Stimulated activated CD8-positive, alpha-beta memory T cell treated with anti-CD3 and anti-CD28 coated beads, Interleukin-12 subunit alpha, Interleukin-12 subunit beta, amount 100 ng/mL, for 24 hours (primary cell): ENCODE results near the gene SRGAP2C.
"Not testable (repeated sequence)": the region's sequence is repeated elsewhere in the genome, so short reads cannot be mapped to it uniquely, and the experiment has no call there.

Experiments
- DNase-seq: peaks from one replicate; pipeline ENCODE4 v3.0.0-alpha.2; 2020; ENCODE audit errors: extremely low read depth

Gene SRGAP2C

DNA sequence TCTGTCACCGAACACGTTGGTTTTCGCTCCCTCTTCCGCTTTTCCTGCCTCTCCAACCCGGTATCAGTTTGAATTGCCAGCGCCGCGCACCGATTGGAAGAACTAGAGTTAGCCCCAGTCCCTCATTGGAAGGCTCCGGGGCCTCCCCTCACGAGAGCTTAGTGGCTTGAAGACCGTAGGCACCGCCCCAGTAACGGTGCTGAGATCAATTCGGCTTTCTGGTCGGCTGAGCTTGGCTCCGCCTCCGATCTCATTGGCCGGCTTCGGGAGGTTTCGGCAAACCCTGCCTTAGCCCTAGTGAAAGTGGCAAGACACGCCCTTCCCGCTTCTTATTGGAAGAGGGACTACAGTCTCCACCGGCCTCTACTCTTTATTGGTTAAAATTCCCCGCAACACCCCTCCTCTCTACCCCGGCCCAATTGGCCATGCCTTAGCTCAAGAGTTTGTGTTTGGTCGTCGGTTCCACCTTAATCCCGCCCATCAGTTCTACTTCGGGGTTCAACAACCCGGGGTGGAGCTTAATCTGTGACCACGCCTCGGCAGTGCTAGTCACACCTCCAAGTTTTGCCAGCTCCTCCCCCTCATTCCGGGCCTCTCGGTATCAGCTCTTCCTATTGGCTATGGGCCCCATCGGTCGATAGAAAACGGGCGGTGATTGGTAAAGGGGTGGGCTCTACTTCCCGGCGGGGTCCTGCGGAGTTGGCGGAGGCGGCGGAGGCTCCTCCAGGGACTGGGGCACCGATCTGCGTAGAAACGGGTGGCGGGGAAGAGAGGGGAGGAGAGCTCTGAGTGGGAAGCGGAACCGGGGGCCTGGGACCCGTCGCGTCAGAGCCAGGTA, at the start of gene SRGAP2C, which contains the start of gene FAM72B:
SRGAP2C (plus strand) TSS at position 686 of the 838 bp plus-strand sequence. CDS start 2,472 bp downstream, outside the sequence.
FAM72B (minus strand) TSS at position 51 of the 838 bp plus-strand sequence. CDS start 851 bp downstream, outside the sequence.
- DNase-seq, result peak; percentile 69

DNA sequence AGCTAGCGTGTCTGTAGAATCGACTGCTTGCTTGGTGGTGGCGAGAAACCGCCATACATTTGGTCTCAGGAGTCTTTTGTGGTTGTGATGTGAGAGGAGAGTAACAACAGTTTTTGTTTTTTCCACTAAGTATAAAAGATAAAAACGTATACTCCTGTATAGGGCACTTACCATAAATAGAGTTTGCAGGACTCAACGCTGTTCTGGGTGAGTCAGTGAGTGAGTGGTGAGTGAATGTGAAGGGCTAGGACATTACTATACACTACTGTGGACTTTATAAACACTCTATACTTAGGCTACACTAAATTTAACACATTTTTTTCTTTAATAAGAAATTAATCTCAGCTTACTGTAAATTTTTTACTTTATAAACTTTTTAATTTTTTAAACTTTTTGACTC, 44.4 kb upstream of the SRGAP2C start:
- not testable (repeated sequence) for DNase-seq

DNA sequence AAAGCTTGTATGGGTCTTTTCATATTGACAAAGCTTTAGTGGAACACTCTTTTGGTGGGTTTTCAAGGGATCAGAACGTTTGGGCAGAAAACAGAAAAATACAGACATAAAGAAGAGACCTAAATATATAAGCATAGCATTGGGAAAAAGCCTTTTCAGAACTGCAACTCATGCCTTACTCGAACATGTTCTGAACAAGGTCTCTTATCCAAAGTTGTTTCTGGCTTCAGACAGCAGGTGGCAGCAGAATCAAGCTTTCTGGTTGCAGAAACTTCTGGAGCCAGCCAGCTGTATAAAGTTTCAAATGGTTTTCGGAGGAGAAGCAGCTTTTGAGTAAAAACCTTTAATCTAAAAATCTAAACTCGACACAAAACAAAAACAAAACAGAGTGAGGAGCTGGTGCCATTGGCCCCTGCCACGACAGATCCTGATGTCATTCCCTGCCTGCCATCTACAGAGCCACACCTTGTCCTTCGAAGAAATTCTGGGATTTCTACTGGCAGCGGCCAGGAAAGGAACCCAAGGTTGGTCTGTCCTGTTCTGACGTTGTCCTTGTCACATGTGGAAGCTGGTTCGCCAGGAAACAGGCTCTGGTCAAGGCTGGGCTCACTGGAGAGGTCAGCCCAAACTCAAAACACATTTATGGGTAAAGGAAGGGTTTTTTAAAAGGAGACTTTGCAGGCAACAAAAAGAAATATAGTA, 36.1 kb upstream of the SRGAP2C start:
- DNase-seq, result not testable (repeated sequence)

DNA sequence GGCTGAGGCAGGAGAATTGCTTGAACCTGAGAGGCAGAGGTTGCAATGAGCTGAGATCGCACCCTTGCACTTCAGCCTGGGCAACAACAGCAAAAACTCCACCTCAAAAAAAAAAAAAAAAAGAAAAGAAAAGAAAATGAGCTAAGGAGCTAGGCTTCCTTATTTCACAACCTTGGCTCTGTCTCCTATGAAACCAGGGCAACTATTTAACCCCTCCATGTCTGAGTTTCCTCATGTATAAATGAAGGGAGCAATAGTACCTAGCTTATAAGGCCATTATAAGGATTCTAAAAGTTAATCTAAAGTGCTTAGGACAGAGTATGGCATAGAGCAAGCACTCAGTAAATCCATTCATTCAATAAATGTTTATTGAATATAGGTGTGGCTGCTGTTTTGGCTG, 33.5 kb upstream of the SRGAP2C start:
- DNase-seq, result not testable (repeated sequence)

DNA sequence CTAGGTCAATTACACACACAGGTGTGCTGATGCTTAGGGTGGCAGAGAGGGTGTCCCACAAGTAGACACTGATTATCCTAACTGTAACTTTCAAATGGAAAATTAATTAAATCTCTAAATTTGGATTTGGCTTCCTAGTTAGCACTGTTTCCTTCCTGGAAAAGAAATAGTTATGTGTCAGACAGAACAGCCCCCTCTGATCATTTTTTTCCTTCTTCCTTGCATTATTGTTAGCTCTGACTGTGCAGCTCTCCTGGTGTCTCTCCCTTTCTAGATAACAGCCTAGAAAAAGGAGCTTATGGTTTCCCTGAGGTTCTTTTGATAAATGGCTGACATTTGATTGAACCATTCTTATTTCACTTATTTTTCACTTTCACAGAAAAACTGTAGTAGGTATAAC, 32.0 kb upstream of the SRGAP2C start:
- DNase-seq, result not testable (repeated sequence)

DNA sequence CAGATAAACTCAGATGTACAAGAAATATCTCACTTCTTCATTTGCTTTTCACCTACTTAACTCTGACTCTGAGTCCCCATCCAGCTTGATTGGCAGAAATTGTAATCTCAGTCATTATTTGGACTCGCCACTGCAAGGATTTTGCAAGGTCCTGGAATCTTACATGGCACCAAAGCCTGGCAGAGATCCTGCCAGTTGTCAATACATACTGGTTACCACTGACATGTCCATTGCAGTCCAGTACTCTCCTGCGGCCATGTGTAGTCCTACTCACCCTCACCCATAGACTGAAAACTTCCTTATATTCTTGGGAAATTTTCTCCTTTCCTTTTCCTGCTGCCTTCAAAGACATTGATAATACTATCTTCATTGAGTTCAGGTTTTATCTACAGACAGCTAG, 30.0 kb upstream of the SRGAP2C start:
- DNase-seq, result not testable (repeated sequence)

DNA sequence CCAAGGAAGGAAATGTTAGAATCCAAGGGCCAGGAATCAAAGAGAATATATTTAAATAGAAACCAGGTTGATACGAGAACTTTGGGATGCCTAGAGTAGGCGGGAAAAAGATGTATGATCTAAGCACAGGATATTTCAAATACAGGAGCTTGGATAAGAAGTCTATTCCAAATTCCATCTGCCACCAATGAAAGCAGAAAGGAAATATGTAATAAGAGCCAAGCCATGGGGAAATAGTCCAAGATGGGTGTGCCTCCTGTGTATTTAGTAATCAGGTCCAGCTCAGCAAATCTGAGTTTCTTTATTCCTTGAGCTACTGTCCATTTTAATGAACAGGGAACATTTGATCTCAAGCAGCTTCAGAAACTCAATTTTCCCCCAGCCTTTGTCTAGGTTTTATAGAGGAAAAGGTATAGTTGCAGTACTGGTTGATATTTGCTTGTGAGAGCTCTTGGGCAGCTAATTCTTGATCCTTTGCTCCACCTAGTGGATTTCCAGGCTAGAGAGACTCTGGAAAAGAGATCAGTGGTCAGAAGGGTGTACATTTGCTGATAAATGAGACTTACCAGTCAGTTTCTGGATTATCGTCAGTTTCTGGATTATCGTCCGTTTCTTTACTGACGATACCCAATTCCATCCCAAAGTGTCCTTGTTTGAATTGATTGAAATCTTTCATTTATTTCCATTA, 29.0 kb upstream of the SRGAP2C start:
- not testable (repeated sequence) for DNase-seq

DNA sequence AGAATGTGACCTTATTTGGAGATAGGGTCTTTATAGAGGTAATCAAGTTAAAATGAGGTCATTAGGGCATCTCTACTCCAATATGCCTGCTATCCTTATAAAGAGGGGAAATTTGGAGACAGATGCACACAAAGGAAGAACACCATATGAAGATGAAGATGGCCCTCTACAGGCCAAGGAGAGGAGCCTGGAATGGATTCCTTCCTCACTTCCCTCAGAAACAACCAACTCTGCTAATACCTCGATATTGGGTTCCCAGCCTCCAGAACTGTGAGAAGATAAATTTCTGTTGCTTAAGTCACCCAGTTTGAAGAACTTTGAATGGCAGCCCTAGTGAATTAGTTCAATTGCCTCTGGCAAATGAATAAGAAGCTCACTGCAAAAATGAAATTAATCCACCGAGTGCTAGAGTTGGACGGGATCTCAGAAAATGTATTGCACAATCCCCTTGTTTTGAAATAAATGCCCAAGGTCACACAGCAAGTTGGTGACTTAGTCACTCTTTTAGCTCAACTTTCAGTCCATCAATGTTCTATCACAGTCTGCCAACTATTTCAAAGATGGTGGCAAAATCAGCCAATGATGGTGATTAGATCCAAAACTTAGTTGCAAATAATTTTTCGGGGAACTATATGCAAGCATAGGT, 27.7 kb upstream of the SRGAP2C start:
- DNase-seq, result not testable (repeated sequence)

DNA sequence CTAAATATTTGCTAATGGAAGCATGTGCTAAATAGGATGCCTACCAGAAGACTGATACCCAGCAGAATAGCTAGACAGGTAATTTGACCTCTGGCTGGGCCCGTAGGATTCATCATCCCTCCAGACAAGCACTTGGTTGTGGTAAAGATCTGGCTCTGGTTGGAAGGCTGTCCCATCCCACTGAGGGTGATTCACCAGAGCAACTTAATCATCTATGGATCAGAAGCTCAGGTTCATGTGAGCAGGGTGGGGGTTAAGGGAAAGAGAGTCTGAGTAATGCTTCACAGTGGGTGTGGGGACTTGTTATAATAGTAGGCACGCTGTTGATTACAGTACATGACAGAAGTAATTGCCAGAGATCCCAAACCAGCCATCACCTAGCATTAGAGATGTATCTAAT, 27.2 kb upstream of the SRGAP2C start:
- DNase-seq, result not testable (repeated sequence)

DNA sequence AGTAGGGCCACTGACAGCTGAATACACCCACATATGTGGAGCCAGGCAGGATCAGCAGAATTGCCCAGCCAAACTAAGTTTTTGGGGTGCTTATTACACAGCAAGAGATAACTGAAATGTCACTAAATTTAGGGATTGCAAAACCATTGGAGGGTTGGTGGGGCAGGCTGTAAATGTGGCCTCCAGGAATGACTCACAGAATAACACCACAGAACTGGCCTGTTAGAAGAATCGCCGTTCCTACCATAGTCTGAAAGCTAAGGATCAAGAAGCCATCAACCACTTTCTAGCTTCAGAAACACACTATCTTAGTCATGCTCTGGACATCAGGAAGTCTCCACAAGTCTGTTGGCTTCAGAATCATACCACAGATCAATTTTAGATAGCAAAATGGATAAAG, 24.7 kb upstream of the SRGAP2C start:
- DNase-seq, result not testable (repeated sequence)

DNA sequence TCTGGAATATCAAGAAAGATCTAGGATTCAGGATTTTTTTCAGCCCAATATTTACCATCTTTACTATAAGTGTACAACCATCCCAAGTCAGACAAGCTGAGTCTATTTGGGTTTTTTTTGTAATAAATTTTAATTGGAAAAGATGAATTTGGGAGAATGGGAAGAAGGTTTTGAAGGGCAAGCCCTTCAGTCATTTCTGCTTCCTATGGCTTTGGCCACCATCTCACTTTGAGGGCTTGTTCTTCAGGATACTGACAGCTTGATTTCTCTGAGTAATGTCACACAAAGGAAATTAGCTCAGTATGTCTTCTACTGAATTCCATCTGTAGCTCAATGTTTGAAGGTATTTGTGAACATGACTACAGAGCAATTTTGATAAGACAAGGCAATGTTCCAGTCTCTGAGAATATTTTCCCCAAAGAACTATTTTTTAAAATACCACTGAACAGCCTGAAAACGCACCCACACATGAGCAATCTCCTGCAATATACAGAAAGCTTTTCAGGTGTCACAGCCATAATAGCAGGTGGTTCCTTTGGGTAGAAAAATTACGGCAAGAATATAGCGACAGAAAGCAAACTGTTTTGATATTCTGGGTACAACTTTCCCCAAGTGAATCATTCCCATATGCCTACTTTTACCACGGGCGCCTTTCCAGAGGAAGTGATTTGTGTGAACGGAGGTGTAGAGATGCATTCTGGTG, 23.4 kb upstream of the SRGAP2C start:
- DNase-seq, result not testable (repeated sequence)

DNA sequence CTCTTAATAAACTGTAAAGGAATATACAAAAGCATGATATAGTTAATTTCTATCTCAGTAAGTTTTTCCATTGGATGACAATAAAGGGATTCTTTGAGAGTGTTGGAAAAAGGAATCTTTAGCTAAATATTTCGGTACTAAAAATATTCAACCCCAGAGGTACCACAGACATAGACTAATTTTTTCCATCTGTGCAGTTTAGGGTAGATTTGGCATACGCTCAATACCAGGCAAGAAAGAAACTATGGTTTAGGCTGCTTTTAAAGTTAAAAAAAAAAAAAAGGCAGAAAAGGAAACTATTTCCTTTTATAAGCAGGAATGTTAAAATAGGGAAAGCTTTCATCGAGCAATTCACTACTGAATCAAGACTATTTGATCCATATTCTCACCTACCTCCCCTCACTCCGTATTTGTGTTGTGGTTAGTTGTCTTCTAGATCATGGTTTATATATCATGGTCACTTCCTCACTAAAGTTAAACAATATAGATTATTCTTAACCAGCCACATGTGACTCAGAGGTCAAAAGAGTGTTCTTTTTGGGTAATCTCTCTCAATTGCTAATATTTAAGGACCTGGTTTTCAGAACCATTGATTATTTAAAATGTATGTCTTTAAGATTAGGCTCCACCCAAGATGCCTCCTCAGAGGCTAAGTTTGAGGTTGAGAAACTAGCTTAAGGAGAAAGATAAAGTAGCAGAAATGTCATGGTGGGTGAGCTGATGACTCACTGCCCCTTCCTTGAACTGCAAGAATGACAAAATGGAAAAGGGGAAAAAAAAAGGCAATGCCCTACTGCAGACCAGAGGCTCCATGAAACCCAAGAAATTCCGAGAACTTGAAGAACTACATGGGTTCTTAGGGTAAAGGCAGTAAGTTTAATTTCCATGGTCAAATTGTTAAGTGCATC, 20.7 kb upstream of the SRGAP2C start:
- DNase-seq, result not testable (repeated sequence)

DNA sequence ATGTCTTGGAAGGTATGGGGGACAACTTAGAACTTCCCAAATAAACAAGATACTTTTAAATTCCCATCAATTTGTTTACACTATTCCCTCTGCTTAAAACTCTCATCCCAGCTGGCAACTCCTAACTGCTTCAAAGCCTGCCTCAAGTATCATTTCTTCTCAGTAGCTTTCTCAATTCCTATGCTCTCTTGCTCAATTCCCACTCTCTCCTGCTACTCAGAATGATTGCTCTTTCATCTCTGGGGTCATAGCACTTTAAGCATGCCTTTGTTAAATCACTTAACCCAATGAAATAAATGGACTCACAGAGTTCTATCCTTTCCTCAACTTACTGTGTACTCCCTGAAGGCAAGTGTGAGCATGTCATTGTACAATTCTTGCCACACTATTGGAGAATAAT, 19.5 kb upstream of the SRGAP2C start:
- DNase-seq, result not testable (repeated sequence)

DNA sequence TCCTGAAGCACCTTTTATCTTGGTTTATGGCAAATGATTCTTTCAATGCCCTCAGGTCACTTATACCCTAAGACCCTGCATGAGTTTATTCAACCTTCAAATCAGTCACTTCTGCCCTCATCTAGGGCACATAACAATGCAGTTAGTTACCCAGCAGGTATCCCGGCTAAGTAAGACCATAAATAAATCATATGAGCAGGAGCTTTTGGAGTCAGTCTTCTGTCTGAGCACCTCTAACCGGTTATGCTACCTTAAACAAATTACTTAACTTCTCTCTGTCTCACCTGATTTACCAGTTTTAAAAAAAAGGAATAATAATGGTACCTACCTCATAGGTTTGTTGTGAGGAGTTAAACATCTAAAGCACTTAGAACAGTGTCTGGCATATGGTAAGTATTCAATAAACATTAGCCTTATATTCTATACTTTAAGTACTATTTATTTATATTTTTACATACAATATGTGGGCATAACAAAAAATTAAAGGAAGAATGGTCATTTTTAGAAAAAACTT, 17.5 kb upstream of the SRGAP2C start:
- DNase-seq, result not testable (repeated sequence)

DNA sequence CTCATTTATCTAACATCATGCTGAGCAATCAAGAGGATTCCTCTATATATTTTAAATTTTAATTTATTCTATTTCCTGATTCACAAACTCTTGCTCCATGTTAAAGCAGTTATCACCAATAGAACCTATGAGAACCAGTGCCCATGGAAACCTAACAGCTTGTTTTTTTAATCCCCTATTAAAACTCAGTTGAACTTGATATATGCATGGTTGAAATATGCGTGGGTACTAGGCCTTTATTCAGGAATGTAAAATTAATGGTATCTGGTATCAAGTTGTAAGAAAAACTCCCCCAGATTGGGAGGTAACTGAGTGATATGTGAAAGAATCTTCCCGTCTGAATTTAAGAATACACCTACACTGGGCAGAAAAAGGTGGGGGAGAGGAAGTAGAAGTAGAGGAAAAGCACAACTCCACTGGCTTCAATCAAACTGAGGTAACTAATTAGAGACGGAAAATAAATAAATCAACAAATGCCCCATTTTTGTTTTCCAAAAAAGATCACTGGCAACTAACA, 16.6 kb upstream of the SRGAP2C start:
- DNase-seq, result not testable (repeated sequence)

DNA sequence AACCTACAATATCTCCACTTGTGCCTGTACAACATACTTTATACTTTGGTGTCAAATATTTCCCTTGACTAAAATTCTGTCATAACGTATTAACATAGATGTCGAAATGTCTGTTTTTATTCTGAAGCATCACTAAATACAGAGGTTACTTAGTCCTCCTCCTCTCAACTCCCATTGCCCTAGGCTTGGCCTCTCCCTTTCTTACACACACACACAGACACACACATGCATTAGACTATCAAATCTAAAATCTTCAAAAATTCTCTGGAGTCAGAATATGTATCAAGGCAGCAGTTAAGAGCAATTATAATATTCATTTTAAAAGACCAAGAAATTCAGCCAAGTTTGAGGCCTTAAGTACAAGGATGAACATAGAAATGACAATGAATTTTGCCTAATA, 8.1 kb upstream of the SRGAP2C start:
- not testable (repeated sequence) for DNase-seq

DNA sequence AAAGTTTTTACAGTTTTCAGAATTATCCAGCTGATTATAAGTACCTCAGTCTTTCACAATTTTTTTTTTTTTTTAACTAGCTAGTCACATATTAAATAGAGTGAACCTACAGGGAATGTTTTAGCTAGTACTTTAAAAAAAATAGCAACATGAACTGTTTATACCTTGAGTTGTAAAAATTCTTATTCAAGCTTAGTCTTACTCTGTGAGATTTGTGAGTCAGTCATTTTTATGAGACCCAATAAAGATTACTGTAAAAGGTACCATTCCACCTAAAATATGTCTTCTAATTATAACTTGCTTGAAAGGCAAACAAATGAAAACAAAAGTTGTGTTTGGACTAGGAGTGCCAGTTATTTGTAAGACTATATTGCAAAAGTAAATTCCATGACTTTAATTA, 6.6 kb upstream of the SRGAP2C start:
- DNase-seq, result not testable (repeated sequence)

DNA sequence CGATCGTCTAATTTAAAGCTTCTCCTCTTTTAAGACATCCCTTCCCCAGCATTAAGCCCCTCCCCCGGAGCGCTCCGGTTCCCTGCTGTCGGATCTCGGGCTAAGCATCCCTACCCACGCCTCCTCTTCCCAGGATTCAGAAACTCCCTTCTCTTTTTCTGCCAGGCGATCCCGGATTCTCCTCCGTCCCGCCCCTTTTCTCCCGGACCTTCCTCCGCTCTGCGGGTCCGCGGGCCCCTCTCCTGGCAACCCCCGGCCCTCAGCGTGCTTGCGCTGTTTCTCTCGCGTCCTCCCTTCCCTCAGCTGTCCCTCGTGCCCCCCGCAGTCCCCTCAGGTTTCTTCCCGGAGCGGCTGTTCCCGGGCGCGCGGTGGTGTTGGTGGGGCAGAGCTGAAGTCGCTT, 908 bp upstream of the SRGAP2C start:
- not testable (repeated sequence) for DNase-seq

DNA sequence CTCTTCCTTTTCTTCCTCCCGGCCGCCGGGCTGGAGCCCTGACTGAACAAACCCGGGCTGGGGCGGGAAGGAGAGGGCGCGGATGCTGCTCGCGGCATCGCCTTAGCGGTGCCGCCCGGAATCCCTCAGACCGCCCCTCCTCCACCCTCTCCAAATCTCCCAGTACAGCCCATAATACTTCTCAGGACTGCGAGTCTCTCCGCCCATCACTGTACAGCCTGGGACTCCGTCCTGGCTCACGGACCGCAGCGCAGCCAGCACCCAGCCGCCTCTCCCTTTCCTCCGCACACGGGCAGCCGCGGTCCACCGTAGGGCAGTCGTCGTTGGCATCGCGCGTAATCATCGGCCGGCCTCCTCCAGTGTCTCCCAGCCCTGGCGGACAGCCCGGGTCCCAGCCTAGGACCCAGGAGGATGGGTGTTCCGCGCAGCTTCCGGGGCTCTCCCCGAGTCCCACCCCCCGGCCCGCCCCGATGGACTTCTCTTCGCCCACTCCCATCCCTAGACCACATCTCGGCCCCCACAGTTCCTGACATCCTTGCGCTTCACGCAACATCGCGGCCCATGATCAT, 449 bp downstream of the SRGAP2C start:
- DNase-seq, result not testable (repeated sequence)
